ENCODE results near the gene RXRA. TPM values are rescaled to one million over a fixed set of nuclear protein-coding genes. Genes with fewer than 3 reads are reported as not detected.

RXRA gene
- total RNA-seq, 1 experiment from 2014 or later = 31.6 TPM

- ChIA-PET CTCF (no interaction called here), POLR2A (no interaction called here)
- in situ Hi-C loops (cut with HindIII; ENCODE audit: low pct_unique_long_range_greater_than_20kb, low sequenced_read_pairs) = no loop called here
- H3K4me1 ChIP-seq (ENCODE audit: control insufficient read depth, insufficient read depth, low read length) = no peaks in the 10 kb centered on the region
- DNase-seq (ENCODE audit: low read depth, low spot score) (no peak), ATAC-seq (no peak)
- H3K27ac ChIP-seq (ENCODE audit: low read length) = no peak overlapping the region
- intact Hi-C loops (cut with micrococcal nuclease; ENCODE audit: unreplicated experiment) = no loop called here
- no peaks in the 10 kb centered on the region for H3K36me3 ChIP-seq (ENCODE audit: control insufficient read depth, insufficient read depth, low read length)
- H3K9me3 ChIP-seq (ENCODE audit: control insufficient read depth, insufficient read depth, low read depth, low read length) = no peaks in the 10 kb centered on the region
- no peaks in the 10 kb centered on the region for H3K27me3 ChIP-seq (ENCODE audit: control insufficient read depth, insufficient read depth, low read length)
- no peak for TF ChIP-seq SIN3A (IDR thresholded peaks at IDR 0.05; ENCODE audit: borderline replicate concordance, insufficient read depth, low read depth, low read length)
- TF ChIP-seq TCF7L2 (IDR thresholded peaks at IDR 0.05; ENCODE audit: low read depth, low read length) = no peak
- no peak for TF ChIP-seq POLR2AphosphoS5 (IDR thresholded peaks at IDR 0.05; ENCODE audit: low read depth, low read length)
- no peak for TF ChIP-seq REST (IDR thresholded peaks at IDR 0.05; ENCODE audit: insufficient read depth in 1 of 2, low read depth in 2 of 2, low read length in 1 of 2)
- TF ChIP-seq CTCF (IDR thresholded peaks at IDR 0.05) = no peak
- H3K4me3 ChIP-seq (ENCODE audit: low read depth in 2 of 2, low read length in 2 of 2) = no peak overlapping the region
- no TSS peak for BruUV-seq (replicated peaks)
Measured at GRCh38 chr9:134425401-134425800, 99.1 kb downstream of the RXRA start.

- in situ Hi-C loops (cut with HindIII; ENCODE audit: low pct_unique_long_range_greater_than_20kb, low sequenced_read_pairs) = no loop called here
- no peak overlapping the region for H3K4me3 ChIP-seq (ENCODE audit: low read depth in 2 of 2, low read length in 2 of 2)
- no peak for TF ChIP-seq TCF7L2 (IDR thresholded peaks at IDR 0.05; ENCODE audit: low read depth, low read length)
- TF ChIP-seq SIN3A (IDR thresholded peaks at IDR 0.05; ENCODE audit: borderline replicate concordance, insufficient read depth, low read depth, low read length) = no peak
- no peak for TF ChIP-seq CTCF (IDR thresholded peaks at IDR 0.05)
- no peak for TF ChIP-seq REST (IDR thresholded peaks at IDR 0.05; ENCODE audit: insufficient read depth in 1 of 2, low read depth in 2 of 2, low read length in 1 of 2)
- no peak for TF ChIP-seq POLR2AphosphoS5 (IDR thresholded peaks at IDR 0.05; ENCODE audit: low read depth, low read length)
- no peaks in the 10 kb centered on the region for H3K4me1 ChIP-seq (ENCODE audit: control insufficient read depth, insufficient read depth, low read length)
- DNase-seq (ENCODE audit: low read depth, low spot score) (no peak), ATAC-seq (no peak)
- POLR2A ChIA-PET = no interaction called here
- H3K27me3 ChIP-seq (ENCODE audit: control insufficient read depth, insufficient read depth, low read length) = no peaks in the 10 kb centered on the region
- H3K36me3 ChIP-seq (ENCODE audit: control insufficient read depth, insufficient read depth, low read length) = no peaks in the 10 kb centered on the region
- intact Hi-C loops (cut with micrococcal nuclease; ENCODE audit: unreplicated experiment) = no loop called here
- no peaks in the 10 kb centered on the region for H3K9me3 ChIP-seq (ENCODE audit: control insufficient read depth, insufficient read depth, low read depth, low read length)
- BruUV-seq (replicated peaks) = no TSS peak
- H3K27ac ChIP-seq (ENCODE audit: low read length) = no peak overlapping the region
- CTCF ChIA-PET = no interaction called here
Measured at GRCh38 chr9:134425812-134426211, 99.6 kb downstream of the RXRA start.

Measured in Panc1 (cell line).